HG03103 (cell line): ENCODE results near the gene C19orf53.

Experiments used
- ATAC-seq: cut with Tn5 transposase; IDR thresholded peaks from one replicate; pipeline ENCODE4 v1.9.1; 2021; ENCODE audit warnings: low read depth; ENCODE audit not compliant: unreplicated experiment

The C19orf53 gene

DNA sequence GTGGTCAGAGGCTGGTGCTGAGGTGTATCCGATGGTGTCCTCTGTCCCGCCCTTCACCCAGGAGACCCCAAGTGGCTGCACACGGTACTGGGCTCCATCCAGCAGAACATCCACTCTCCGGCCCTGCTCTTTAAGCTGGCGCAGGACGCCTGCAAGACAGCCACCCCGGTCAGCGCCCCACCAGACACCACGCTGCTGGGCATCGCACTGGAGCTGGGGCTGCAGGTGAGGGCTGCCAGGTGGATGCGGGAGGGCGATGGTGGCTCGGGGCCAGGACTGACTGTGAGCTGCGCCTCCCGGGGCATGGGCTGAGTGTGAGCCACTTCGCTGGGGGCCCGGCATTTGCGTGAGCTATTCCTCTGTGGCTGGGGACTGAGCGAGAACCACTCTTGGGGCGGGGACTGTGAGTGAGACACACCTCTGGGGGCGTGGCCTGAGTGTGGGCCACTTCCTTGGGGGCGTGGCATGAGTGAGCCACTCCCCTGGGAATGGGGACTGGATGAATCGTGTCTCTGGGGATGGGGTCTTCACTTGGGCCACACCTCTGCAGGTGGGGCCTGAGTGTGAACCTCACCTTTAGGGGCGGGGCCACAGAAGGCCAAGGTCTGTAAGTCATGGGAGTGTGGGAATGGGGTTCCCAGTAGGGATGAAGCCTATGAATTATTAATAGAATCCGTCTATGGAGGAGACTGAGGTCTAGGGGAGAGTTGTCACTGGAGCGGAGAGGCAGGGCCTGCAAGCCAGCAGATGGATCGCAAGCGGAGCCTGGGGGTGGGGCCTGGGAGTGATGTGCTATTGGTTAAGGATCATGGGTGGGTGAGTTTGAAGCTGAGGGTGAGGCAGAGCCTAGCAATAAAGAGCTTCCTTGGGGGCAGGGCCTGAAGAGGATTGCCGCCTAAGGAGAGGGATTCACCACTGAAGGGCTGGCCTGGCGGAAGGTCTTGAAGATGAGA lies 51.5 kb downstream of the C19orf53 start:
- ATAC-seq, result no peak

DNA sequence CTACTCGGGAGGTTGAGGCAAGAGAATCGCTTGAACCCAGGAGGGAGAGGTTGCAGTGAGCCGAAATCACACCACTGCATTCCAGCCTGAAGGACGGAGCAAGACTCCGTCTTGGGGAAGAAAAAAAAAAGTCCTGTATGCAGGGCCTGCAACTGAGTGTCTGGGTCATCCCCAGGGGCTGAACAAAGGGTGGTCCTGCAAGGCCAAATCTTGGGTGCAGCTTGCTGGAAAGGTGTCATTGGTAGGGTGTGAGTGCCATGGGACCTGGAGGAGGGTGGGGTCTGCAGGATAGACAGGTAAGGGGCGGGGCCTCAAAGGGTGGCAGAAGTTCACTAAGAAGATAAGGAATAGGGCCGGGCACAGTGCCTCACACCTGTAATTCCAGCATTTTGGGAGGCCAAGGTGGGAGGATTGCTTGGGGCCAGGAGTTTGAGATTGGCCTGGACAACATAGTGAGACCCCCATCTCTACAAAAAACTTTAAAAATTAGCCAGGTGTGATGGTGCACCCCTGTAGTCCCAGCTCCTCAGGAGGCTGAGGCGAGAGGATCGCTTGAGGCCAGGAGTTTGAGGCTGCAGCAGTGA lies 52.5 kb downstream of the C19orf53 start:
- no peak for ATAC-seq

DNA sequence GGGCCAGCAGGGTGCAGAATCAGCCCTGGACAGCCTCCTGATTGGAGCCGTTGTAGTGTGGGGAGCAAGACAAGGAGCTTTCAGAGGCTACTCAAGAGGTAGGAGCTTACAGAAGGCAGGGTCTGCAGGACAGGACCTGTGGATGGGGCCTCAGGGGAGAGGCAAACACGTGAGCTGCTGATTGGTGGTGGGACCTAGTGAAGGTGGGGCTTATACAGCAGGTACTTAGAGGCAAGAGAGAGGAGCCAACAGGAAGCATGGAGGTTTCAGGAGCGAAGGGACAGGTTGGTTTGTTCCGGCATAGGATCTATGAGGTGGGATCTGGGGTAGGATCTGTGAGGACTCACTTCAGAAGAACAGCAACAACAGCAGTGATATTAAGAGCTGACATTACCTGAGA lies 53.4 kb downstream of the C19orf53 start:
- no peak for ATAC-seq
